ENCODE results near the gene MEIS3.

The MEIS3 gene

DNA sequence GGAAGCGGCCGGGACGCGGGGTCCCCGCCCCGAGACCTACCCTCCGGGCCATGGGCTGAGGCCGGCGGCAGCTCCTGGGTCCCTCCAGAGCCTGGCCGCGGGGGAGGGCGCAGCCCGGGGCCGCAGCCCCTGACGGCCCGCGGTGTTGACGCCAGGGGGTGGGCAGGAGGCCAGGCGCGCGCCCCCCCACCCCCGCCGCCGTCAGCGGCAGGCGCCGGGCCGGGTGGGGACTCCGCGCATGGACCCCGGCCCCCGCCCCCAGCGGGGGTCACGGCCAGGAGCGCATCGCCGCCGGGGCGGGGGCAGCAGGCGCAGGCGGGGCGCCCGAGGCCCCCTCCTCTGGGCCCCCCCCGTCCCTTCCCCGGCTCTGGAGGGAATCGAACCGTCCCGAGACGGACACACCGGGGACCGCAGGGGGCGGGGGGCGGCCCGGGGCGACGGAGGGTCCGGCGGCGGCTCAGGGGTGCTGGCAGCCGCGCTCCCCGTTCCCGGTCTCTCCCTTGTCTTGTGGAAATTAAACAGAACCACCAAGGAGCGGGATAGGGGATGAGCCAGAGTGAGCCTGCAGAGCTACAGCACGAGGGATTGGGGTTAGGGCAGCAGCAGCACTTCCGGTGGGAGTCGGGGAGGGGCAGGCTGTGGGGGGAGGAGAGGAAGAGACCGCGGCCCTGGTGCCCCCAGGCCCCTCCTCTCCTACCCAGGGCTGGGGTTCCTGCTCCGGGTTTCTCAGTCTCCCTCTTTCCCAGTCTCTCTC lies at the start of gene MEIS3:
Gene MEIS3, minus strand, starts transcription at position 498 of the 754 bp plus-strand sequence. Its CDS starts 446 bp downstream, at position 52.
- DNase-seq: no peak

DNA sequence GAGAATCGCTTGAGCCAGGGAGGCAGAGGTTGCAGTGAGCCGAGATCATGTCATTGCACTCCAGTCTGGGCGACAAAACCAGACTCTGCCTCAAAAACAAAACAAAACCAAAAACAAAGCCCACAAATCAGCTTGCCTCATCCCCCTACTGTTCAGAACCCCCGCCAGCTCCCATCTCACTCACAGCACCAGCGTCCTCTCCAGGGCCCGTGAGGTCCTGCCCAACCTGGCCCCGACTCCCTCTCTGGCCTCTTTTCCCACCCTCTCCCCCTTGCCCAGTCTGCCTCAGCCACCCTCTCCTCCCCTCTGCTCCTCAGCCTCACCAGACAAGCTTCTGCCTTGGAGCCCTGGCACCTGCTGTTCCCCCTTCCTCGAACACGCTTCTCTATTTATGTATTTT lies 48.6 kb upstream of the MEIS3 start:
- DNase-seq: no peak

DNA sequence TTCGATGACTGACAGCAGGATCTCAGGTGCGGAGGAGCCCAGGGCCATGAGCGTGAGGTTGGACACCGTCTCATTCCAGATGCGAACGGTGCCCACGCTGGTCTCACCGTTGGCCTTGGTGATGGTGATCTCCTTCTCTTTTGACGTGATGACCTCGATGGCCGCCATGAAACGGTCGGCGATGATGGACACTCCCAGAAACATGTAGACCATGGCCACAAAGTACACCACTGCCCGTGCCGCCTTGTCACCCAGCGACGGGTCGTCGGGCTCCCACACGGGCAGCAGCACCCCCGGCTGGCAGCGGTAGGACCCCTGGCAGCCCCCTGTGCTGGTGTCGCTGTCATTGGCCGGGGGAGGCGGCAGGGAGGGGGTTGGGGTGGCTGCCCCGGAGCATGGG lies 46.6 kb upstream of the MEIS3 start:
- DNase-seq: no peak

DNA sequence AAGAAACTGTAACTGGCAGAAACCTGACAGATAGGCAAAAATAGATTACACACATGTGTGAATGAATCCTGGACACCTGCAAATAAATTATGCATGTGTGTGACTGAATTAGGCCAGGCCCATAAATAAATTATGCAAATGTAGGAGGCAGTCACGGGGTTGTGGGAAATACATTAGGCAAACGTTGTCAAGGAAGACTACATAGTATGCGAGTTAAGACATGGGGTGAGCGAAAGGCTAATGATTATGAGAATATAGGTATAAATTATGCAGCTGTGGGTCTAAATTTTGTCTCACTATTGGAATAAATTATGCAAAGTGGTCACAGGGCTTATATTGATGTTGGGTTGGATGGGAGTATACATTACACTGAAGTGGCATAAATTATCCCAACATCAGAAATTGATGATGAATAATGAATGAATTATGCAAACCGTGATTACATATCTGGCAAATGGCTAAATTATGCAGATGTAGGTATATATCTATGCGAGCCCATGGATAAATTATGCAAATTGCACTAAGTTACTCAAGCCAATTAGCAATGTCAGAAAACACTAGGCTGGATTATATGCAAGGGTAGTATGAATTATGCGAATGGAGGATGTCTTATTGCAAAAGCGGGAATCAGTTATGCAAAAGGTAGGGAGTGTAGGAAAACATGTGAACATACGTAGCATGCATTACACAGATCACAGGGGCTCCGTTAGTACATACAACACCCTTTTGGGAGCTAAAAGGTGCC lies 45.5 kb upstream of the MEIS3 start:
- no peak for DNase-seq

DNA sequence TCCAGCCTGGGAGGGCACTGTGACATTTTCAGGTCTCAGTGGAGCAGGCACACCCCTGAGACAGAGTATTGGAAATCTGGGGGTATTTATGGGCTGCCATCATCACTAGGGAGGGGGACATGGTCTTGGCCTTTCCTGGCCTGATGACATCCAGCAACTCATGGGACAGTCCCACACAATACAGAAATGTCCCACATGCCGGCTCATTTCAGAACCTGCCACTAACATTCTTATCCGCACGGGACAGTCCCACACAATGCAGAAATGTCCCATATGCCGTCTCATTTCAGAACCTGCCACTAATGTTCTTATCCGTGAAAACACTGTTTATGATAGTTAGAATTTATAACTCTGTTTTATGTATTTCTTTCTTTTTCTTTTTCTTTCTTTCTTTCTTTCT lies 42.5 kb upstream of the MEIS3 start:
- DNase-seq: no peak

DNA sequence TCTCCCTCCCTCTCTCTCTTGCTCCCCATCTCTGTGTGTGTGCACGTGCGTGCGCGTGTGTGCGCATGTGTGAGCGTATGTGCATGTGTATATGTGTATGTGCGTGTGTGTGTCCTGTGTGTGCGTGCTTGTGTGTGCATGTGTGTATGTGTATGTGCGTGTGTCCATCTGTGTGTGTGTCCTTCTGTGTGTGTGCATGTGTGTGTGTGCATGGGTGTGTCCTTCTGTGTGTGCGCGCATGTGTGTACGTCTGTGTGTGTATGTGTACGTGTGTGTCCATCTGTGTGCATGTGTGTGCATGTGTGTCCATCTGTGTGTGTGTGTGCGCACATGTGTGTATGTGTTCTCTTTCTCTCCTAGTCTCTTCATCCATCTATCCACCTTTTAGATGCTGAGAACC lies 40.1 kb upstream of the MEIS3 start:
- DNase-seq: no peak

DNA sequence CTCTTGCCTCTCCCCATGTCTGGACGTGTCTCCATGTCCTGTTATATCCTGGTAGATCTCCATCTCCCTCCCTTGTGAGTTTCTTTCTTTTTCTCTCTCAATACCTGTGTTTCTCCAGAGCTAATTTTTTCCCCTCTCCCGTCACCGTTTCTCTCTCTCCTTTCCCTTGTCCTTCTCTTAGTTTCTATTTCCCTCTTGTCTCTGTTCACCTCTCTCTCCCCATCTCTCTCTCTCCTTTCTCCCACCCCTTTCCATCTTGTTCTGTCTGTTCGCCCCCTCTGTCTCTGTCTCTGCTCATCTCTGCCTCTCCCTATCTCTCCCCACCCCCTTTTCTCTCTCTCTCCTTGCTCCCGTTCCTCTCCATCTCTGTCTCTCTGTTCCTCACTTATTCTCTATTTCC lies 39.3 kb upstream of the MEIS3 start:
- no peak for DNase-seq

DNA sequence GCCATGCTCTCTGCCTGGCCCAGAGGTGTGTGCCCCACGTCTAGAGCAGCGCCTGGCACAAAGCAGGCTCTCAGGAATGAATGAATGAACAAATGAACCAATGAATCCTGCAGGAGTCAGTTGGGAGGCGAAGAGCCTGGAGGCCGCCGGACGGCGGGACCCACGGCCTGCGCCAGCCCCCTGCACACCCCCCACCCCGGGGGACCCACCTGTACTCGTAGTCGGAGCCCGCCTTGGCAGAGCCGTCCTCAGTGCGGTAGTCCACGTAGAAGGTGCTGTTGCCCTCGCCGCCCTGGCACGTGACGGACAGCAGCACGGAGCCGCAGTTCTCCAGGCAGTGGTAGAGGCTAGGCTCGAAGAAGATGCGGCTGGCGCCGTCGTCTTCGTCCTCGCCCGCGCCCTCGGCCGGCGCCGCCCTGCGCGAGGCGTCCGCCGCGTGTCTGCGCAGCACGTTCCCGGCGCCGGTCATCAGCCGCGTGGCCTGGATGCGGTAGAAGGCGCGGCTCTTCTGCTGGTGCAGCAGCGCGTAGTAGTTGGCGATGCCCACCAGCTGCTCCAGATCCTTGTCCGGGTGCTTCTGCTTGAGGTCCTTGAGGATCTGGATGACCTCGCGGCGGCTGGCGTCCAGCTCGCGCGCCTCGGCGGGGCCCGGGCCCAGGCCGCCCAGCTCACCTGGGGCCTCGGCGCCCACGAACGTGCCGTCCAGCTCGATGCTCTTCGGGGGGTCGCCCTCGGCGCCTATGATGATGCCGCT lies 37.6 kb upstream of the MEIS3 start:
- no peak for DNase-seq

DNA sequence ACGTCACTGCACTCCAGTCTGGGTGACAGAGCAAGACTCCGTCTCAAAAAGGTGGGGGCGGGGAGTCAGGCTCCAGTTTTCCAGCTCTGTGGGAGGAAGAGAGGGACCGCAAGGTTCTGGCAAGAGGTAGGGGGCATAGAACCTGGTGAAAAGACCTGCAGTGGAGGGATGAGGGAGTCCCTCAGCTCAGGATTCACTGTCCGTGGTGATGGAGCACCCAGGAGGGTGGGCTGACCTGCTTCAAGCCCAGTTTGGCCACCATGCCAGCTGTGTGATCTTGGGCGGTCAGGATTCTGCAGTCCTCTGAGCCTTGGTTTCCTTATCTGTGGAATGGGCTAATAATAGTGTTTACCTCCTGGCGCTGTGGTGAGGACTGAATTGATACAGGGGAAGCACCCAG lies 31.2 kb upstream of the MEIS3 start:
- no peak for DNase-seq

DNA sequence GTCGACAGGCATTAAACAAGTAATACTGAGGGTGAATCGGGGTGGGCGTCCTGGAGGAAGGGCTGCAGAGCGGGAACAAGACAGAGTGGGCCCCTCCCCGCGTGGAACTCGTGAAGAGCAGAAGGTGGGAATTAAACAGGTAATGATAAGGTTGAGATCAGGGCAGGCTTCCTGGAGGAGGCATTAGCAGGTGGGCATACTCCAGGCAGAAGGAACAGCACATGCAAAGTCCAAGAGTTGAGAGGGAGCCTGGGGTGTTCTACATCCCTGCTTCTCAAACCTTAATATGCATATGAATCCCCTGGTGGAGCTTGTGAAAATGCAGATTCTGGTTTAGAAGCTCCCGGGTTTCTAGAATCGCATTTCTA lies 29.0 kb upstream of the MEIS3 start:
- no peak for DNase-seq

DNA sequence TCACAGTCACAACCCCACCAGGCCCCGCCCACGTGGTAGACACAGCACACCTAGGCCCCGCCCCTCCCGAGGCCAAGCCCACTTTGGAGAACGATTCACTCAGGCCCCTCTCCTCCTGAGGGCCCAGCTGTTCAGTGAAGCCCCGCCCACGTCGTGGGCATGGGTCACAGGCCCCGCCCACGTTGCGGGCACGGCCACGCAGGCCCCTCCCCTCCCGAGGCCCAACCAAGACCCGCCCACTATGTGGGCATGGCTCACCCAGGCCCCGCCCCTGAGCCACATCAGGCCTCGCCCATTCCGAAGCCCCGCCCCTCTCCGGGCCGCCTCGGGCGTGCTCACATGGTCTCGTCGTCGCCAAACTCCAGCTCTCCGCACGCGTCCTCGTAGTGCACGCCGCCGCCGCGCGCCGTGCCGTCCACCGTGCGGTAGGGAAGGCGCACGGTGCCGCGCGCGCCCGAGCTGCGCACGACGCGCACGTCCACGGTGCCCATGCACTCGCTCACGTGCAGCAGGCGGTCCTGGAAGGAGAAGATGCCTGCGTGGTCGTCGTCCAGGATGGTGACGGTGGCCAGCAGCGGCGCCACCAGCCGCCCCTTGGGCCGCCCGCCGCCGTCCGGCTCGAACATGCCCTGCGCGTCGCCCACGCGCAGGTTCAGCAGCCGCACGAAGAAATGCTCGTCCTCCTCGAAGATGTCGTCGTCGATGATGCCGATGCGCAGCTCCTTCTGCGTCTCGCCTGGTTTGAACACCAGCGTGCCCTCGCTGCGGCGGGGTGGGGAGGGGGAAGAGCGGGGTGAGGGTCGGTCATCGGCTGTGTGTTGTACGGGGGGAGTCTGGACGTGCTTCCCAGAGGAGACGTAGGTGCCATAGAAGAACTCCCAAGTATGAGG lies 28.4 kb upstream of the MEIS3 start:
- peak; percentile 86 for DNase-seq

DNA sequence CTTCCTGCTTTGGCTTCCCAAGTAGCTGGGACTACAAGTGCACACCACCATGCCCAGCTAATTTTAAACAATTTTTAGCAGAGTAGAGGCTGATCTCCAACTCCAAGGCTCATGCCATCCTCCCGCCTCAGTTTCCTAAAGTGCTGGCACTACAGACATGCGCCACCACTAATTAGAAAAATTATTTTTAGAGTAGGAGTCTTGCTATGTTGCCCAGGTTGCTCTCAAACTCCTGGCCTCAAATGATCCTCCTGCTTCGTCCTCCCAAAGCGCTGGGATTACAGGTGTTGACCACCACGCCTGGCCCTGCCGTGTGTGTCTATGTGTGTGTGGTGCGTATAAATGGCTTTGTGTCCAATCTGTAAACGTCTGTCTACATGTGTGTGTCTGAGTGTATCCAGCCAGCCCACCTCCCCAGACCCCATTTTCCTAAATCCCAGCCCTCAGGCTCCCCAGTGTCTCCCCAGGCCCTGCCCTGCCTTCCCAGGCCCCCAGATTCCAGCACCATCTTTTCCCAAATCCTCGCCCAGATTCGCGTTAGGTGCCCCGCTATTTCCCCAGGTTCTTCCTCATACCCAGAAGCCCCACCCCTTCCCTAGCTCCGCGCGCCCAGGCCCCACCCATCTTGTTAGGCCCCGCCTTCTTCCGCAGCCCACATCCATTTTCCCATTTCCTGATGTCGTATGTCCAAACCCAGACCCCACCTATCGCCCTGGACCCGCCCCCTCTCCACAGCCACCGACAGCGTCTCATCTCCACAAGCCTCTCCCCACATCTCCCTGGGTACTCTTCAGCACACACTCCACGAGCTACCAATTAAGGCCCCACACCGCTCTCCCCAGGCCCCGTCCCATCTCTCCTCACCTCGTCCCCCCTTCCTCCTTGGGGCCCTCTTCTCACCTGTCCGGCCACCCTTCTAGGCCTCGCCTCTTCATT lies 27.5 kb upstream of the MEIS3 start:
- peak; percentile 71 for DNase-seq

DNA sequence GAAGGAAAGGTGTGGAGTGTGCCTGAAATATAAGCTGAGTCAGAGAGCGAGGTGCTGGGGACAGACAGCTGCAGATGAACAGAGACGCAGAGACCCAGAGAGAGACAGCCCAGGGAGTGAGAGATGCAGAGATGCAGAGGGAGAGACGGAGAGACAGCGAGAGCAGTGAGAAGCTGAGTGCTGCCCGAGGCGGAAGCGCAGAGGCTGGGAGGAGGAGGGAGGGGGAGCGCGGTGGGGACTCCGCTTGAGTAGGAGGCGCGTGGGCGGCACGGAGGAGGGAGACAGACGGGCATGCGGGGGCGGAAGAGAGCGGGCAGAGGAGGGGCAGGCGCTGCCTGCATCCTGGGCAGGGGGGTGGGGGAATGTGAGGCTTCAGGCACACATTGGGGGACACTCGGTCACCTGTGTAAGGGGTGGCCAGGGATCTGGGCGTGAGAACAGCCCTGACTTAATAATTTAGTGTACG lies 26.6 kb upstream of the MEIS3 start:
- DNase-seq: peak; percentile 78

DNA sequence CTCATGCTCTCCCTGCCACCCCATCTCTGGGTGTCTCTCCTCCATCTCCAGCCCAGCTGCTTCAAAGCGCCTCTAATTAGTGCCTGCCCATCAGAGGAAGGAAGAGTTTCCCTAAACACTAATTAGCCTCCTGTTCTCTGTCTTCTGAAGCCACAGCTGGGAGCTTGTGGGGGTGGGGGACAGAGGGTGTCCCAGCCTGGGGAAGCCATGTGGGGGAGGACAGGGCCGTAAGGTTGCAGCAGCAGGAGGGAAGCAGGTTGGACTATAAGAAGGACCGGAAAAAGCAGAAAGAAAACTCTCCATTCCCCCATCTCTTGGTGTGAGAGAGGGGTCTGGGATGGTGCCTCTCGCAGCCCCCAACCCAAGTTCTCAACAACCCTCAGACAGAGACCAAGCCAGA lies 26.2 kb upstream of the MEIS3 start:
- no peak for DNase-seq

DNA sequence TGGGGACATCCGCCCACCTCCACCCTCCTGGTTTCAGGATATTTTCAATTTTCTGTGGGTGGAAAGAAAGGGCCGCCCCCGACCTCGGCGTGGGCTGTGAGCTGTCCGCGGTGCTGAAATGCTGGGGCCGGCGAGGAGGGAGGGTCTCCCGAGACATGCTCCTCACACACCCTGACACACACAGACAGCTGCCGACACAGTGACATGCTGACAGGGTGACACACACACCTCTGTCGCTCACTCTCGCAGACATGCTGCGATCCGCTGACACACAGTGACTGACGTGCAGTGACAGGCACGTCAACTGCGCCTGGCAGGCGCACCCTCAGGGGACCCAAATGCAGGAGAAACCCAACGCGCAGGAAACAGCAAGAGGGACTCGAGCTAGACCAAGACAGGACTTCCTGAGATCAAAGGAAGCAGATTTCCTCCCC lies 25.1 kb upstream of the MEIS3 start:
- DNase-seq: peak; percentile 32

DNA sequence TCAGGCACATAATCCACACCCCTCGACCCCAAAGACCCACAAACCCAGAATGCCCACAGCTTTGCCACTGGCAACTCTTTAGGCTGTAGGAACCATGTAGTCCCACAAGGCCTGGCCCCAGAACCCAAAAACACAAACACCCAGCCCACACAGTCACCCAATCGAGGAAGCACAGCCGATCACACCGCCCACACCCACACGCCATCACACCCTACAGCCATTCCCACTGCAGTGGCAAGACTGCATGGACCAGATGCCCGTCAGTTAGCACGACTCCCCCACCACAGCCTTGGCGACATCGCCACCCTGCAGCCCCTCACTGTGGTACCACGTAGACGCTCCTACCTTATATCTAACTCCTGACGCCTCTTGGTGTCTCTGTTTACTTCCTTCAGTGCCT lies 24.0 kb upstream of the MEIS3 start:
- DNase-seq: no peak

DNA sequence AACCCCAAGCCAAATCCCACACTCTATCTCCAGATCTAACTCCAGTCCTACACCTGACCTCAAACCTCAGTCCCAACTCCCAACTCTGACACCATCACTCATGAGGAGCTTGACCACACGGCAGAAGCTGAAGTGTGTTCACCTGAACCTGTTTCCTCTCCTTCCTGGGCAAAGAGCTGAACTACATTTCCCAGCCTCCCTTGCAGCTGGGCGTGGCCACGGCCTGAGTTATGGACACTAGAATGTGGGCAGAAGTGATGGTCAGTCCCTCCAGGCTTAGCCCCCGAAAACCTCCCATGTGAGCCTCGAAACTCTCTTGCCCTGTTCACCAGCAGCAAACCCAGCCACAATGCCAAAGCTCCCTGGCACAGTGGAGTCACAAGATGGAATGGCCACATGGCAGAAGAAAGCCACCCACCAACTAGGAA lies 19.5 kb upstream of the MEIS3 start:
- DNase-seq: no peak

DNA sequence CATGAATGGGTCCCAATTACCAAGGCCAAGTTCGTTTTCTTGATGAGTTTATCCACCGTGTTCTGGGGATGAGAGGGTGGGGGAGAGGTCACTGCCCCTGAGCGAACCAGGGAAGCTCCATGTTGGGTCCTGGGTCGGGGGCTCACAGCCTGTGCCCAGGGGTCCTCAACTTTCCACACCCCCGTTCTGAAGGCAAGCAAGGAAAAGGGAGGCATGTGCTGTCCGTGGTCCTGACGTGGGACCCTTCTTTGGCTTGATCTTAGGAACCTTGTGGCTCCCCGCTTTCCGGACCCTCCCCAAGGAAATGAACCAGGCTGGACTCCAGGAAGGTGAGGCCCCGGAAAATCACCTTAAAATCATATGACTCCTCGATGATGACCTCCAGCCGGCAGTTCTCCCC lies 18.2 kb upstream of the MEIS3 start:
- no peak for DNase-seq

DNA sequence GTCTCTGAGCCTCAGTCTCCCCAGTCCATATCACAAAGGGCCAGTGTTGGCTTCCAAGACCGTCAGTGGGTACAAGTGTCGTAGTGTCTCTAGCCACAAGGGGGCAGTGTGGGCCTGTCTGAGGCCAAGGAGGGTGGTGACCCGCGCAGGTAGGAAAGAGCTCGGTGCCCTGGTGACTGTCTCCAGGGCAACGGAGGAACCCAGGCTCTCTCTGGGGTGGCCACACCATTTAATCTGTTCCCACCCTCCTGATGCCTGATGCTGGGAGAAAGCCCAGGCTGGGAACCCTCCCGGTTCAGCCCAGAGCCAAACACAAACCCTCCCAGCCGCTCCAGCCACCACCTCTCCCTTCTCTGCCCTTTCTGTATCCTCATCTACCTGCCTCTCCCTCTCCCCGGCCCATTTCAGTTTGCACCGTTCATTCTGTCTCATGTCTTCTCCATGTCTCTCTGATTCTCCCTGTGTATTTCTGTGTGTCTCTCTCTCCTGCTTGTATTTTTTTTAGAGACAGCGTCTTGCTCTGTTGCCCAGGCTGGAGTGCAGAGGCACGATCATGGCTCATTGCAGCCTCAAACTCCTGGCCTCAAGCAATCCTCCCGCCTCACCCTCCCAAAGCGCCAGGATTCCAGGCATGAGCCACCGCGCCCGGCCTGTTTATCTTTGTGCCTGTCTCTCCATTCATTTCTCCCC lies 17.5 kb upstream of the MEIS3 start:
- peak; percentile 85 for DNase-seq

DNA sequence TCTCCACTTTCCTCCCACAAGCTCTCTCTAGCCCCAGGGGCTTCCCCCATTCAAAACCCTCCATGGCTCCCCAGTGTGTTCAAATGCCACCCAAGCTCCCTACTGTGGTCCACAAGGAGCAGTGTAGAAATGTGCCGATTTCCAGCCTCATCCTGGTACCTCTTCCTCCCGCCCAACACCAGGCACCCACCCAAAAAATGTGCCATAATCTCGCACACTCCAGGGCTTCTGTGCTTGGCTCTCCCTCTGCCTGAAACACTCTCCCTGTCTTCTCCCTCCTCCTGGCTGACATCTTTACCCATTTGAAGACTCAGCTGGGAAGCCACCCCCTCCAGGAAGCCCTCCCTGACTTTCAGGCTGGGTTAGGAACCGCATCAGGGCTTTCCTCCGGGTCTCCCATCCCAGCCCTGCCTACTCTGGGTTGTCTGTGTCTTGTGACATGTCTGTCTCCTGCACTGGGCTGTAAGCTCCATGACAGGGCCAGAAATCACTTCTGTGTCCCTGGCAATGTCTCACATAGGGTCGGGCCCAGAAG lies 16.6 kb upstream of the MEIS3 start:
- no peak for DNase-seq

DNA sequence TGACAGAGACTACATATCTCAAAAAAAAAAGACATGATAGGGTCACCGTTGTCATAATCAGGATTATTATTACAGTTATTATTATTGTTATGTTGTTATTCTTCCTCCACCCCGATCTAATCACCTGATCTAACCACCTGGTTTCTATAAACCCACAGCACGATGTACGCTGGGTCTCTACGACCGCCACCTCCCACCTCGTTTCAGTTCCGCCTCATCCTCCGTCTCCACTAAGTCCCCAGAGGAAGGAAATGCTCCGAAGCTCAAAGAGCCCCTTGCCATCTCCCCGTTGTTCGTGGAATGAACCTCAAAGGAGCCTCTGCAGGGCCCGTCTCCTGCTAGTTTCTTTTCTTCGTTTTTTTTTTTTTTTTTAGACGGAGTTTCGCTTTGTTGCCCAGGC lies 15.9 kb upstream of the MEIS3 start:
- no peak for DNase-seq

Measured in hematopoietic multipotent progenitor cell treated with erythropoietin and hydrocortisone succinate and interleukin-3 and kit ligand, for 4 days (in vitro differentiated cells).